Measurements from ENCODE around the gene TBKBP1.
A peak's percentile ranks its signal among the peaks of the same experiment; 100 is the strongest.

The TBKBP1 gene

GRCh38 chr17:47705536-47706530, 11.9 kb downstream of the TBKBP1 start:
- Mint-ChIP-seq H3K27me3 (no peaks in the 10 kb centered on the region), H3K4me3 (peak overlapping the region; percentile 67), H3K9me3 (no peaks in the 10 kb centered on the region), H3K36me3 (ENCODE audit: insufficient read depth) (peaks cover 35% of the 10 kb centered on the region), H3K27ac (ENCODE audit: low read depth) (peak overlapping the region; percentile 95), H3K4me1 (peaks cover 73% of the 10 kb centered on the region)
- ATAC-seq (replicated peaks; ENCODE audit: extremely low read depth, poor library complexity, severe bottlenecking) (no peak), DNase-seq (ENCODE audit: low spot score in 2 of 2) (no peak)

GRCh38 chr17:47707056-47707804, 13.3 kb downstream of the TBKBP1 start:
- peaks cover 71% of the 10 kb centered on the region for H3K4me1 Mint-ChIP-seq
- no peak for ATAC-seq (replicated peaks; ENCODE audit: extremely low read depth, poor library complexity, severe bottlenecking)

GRCh38 chr17:47707884-47708283, 13.9 kb downstream of the TBKBP1 start:
- Mint-ChIP-seq H3K36me3 (ENCODE audit: insufficient read depth) (peaks cover 29% of the 10 kb centered on the region), H3K4me1 (peaks cover 69% of the 10 kb centered on the region), H3K27ac (ENCODE audit: low read depth) (no peak overlapping the region), H3K9me3 (no peaks in the 10 kb centered on the region), H3K4me3 (no peak overlapping the region), H3K27me3 (no peaks in the 10 kb centered on the region)
- no peak for DNase-seq (ENCODE audit: low spot score in 2 of 2)
- no peak for ATAC-seq (replicated peaks; ENCODE audit: extremely low read depth, poor library complexity, severe bottlenecking)

More at GRCh38 chr17:47707056-47707804, 13.3 kb downstream of the TBKBP1 start:
- Mint-ChIP-seq H3K4me3 (peak overlapping the region; percentile 67), H3K27me3 (no peaks in the 10 kb centered on the region), H3K9me3 (no peaks in the 10 kb centered on the region), H3K27ac (ENCODE audit: low read depth) (peak overlapping the region; percentile 95), H3K36me3 (ENCODE audit: insufficient read depth) (peaks cover 30% of the 10 kb centered on the region)
- no peak for DNase-seq (ENCODE audit: low spot score in 2 of 2)

GRCh38 chr17:47708312-47708863, 14.4 kb downstream of the TBKBP1 start:
- Mint-ChIP-seq H3K4me1 (peaks cover 70% of the 10 kb centered on the region), H3K9me3 (no peaks in the 10 kb centered on the region), H3K27ac (ENCODE audit: low read depth) (no peak overlapping the region), H3K36me3 (ENCODE audit: insufficient read depth) (peaks cover 26% of the 10 kb centered on the region), H3K27me3 (no peaks in the 10 kb centered on the region), H3K4me3 (no peak overlapping the region)
- DNase-seq (ENCODE audit: low spot score in 2 of 2) = no peak
- ATAC-seq (replicated peaks; ENCODE audit: extremely low read depth, poor library complexity, severe bottlenecking) = no peak

- no peak overlapping the region for H3K4me3 Mint-ChIP-seq
- H3K27me3 Mint-ChIP-seq = no peaks in the 10 kb centered on the region
- no peaks in the 10 kb centered on the region for H3K9me3 Mint-ChIP-seq
- DNase-seq (ENCODE audit: low spot score in 2 of 2) (no peak), ATAC-seq (replicated peaks; ENCODE audit: extremely low read depth, poor library complexity, severe bottlenecking) (no peak)
- H3K4me1 Mint-ChIP-seq = peaks cover 70% of the 10 kb centered on the region
- no peak overlapping the region for H3K27ac Mint-ChIP-seq (ENCODE audit: low read depth)
- H3K36me3 Mint-ChIP-seq (ENCODE audit: insufficient read depth) = peaks cover 23% of the 10 kb centered on the region
Observed at GRCh38 chr17:47708864-47709541, 15.0 kb downstream of the TBKBP1 start.

GRCh38 chr17:47709594-47709993, 15.6 kb downstream of the TBKBP1 start:
- ATAC-seq (replicated peaks; ENCODE audit: extremely low read depth, poor library complexity, severe bottlenecking) (no peak), DNase-seq (ENCODE audit: low spot score in 2 of 2) (no peak)
- Mint-ChIP-seq H3K4me1 (peaks cover 70% of the 10 kb centered on the region), H3K27ac (ENCODE audit: low read depth) (no peak overlapping the region), H3K27me3 (no peaks in the 10 kb centered on the region), H3K36me3 (ENCODE audit: insufficient read depth) (peaks cover 22% of the 10 kb centered on the region), H3K4me3 (no peak overlapping the region), H3K9me3 (no peaks in the 10 kb centered on the region)

- ATAC-seq (replicated peaks; ENCODE audit: extremely low read depth, poor library complexity, severe bottlenecking) (no peak), DNase-seq (ENCODE audit: low spot score in 2 of 2) (no peak)
- H3K9me3 Mint-ChIP-seq = no peaks in the 10 kb centered on the region
- no peak overlapping the region for H3K4me3 Mint-ChIP-seq
- no peak overlapping the region for H3K27ac Mint-ChIP-seq (ENCODE audit: low read depth)
- peaks cover 17% of the 10 kb centered on the region for H3K36me3 Mint-ChIP-seq (ENCODE audit: insufficient read depth)
- no peaks in the 10 kb centered on the region for H3K27me3 Mint-ChIP-seq
- peaks cover 70% of the 10 kb centered on the region for H3K4me1 Mint-ChIP-seq
Observed at GRCh38 chr17:47711366-47712099, 17.6 kb downstream of the TBKBP1 start.

GRCh38 chr17:47712330-47713023, 18.5 kb downstream of the TBKBP1 start:
- no peaks in the 10 kb centered on the region for H3K27me3 Mint-ChIP-seq
- no peaks in the 10 kb centered on the region for H3K9me3 Mint-ChIP-seq
- ATAC-seq (replicated peaks; ENCODE audit: extremely low read depth, poor library complexity, severe bottlenecking) (no peak), DNase-seq (ENCODE audit: low spot score in 2 of 2) (no peak)
- H3K36me3 Mint-ChIP-seq (ENCODE audit: insufficient read depth) = peaks cover 12% of the 10 kb centered on the region
- H3K27ac Mint-ChIP-seq (ENCODE audit: low read depth) = no peak overlapping the region
- peaks cover 70% of the 10 kb centered on the region for H3K4me1 Mint-ChIP-seq
- peak overlapping the region; percentile 71 for H3K4me3 Mint-ChIP-seq

- ATAC-seq (replicated peaks; ENCODE audit: extremely low read depth, poor library complexity, severe bottlenecking) (peak; percentile 50), DNase-seq (ENCODE audit: low spot score in 2 of 2) (no peak)
- Mint-ChIP-seq H3K27ac (ENCODE audit: low read depth) (peak overlapping the region; percentile 78), H3K9me3 (no peaks in the 10 kb centered on the region), H3K36me3 (ENCODE audit: insufficient read depth) (peaks cover 12% of the 10 kb centered on the region), H3K4me3 (peak overlapping the region; percentile 71), H3K4me1 (peaks cover 83% of the 10 kb centered on the region), H3K27me3 (no peaks in the 10 kb centered on the region)
Observed at GRCh38 chr17:47713980-47714700, 20.2 kb downstream of the TBKBP1 start.

- DNase-seq (ENCODE audit: low spot score in 2 of 2) (no peak), ATAC-seq (replicated peaks; ENCODE audit: extremely low read depth, poor library complexity, severe bottlenecking) (peak; percentile 42)
- peaks cover 9% of the 10 kb centered on the region for H3K36me3 Mint-ChIP-seq (ENCODE audit: insufficient read depth)
- H3K4me1 Mint-ChIP-seq = peaks cover 91% of the 10 kb centered on the region
- no peaks in the 10 kb centered on the region for H3K9me3 Mint-ChIP-seq
- peak overlapping the region; percentile 71 for H3K4me3 Mint-ChIP-seq
- H3K27ac Mint-ChIP-seq (ENCODE audit: low read depth) = peak overlapping the region; percentile 78
- H3K27me3 Mint-ChIP-seq = no peaks in the 10 kb centered on the region
Observed at GRCh38 chr17:47714773-47715396, 20.9 kb downstream of the TBKBP1 start.
